Esophagus squamous epithelium (tissue), 5 donors: Measurements from ENCODE around the gene UBE2J2. TPM values are rescaled to one million over a fixed set of nuclear protein-coding genes. Genes with fewer than 3 reads are reported as not detected.

ENCODE experiments used
- DNase-seq: peaks from one replicate; lab custom pipeline; 2025; lab: John Stamatoyannopoulos, UW
- H3K27ac ChIP-seq, 4 donors: fragments of 200-600 bp; sonication (generic); one replicate each; pipeline ENCODE4 v1.5.1; 2016 to 2019; ENCODE audit warnings: mild to moderate bottlenecking in 1 of 4
- H3K27me3 ChIP-seq, 4 donors: fragments of 200-600 bp; sonication (generic); 1 replicate in 3 of 4; 2 replicates in 1 of 4; pipeline versions ENCODE4 v1.5.1 to v1.6.0; 2017 to 2021; ENCODE audit warnings: antibody characterized with exemption in 1 of 4
- H3K36me3 ChIP-seq, 3 donors: fragments of 200-600 bp; sonication (generic); one replicate each; pipeline ENCODE4 v1.5.1; 2016 to 2019
- H3K4me1 ChIP-seq, 3 donors: fragments of 200-600 bp; sonication (generic); one replicate each; pipeline ENCODE4 v1.5.1; 2017 to 2019
- H3K4me3 ChIP-seq, 4 donors: fragments of 200-600 bp; sonication (generic); 1 replicate in 3 of 4; 2 replicates in 1 of 4; pipeline ENCODE4 v1.5.1; 2016 to 2019; ENCODE audit warnings: mild to moderate bottlenecking in 2 of 4, moderate library complexity in 1 of 4
- H3K9me3 ChIP-seq, 3 donors: fragments of 200-600 bp; sonication (generic); one replicate each; pipeline ENCODE4 v1.5.1; 2016 to 2019
- POLR2A ChIP-seq, 4 donors: fragments of 450-650 bp; IDR thresholded peaks; one replicate each; pipeline ENCODE4 v1.6.1; 2017; ENCODE audit warnings: antibody characterized with exemption in 4 of 4, mild to moderate bottlenecking in 4 of 4, moderate library complexity in 3 of 4
- WGBS, 2 donors: methylation state at CpG; one replicate each; pipeline ENCODE4 v1.1.5; 2018; 5-methylcytosine and 5-hydroxymethylcytosine counted together
- intact Hi-C: fragments of 100-400 bp; cut with DNase I; formaldehyde crosslinking; loops from one replicate; pipeline ENCODE4 v1.15.0; 2022
- total RNA-seq, 4 donors: library from RNA; depleted of rRNA; stranded (reverse); fragments of >200 nt; gene quantifications; one replicate each; pipeline ENCODE4 v1.1.0, GENCODE V29; 2016
- TF ChIP-seq, protein P1 (sequence below), 6 experiments: fragments of 450-650 bp in 4 of 6; fragments of 200-600 bp in 2 of 6; sonication (generic) in 2 of 6; IDR thresholded peaks; one replicate each; pipeline ENCODE4 v1.5.1; 2016 to 2019; ENCODE audit warnings: antibody characterized with exemption in 6 of 6, mild to moderate bottlenecking in 4 of 6, moderate library complexity in 4 of 6
- donor health status: DM: yes; HTN: yes; CAD: no.

The UBE2J2 gene
- total RNA-seq, 4 donors from 2014 or later, result 32.6 to 54.3 (median 42.5) TPM

DNA sequence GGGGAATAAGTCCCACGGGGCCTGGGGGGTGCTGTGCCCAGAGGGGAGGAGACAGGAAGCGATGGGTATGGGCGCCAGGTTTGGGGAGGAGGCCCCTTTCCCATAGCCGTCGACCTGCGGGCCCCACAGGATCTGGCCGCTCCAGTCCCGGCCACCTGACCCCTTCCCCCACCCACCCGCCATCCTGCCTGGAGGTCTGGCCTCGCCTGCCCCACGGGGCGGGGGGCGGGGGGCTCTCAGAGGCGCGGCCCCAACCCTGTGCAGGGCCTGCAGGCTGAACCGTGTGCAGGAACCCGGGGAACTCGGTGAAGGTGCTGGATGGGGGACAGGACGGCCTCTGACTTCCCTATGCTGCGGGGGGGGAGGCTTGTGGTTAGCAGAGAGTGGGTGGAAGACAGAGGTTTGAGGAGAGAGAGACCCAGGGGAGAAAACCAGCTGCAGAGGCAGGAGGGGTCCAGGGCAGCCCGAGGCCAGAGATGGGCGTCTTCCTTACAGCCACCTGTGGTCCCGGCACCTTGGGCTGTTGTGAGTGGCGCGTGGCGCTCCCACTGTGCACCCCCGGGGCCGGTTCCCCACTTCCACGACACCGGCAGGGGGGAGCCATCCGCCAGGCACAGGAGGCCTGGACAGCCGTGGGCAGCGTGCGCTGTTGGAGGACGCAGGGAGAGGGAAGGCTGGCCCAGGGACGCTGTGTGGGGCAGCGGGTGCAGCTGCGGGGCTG lies 64.8 kb downstream of the UBE2J2 start:
- Histone ChIP-seq H3K36me3 (no peaks in the 10 kb centered on the region), H3K27me3 (peaks cover 0 to 66% (median 0%) of the 10 kb centered on the region in 4 donors), H3K27ac (peak overlapping the region in 2 of 4 donors; percentile 55 to 82), H3K4me3 (peak overlapping the region in 3 of 4 donors; percentile 24 to 57 (median 27)), H3K4me1 (peaks cover 34 to 69% (median 36%) of the 10 kb centered on the region in 3 donors), H3K9me3 (no peaks in the 10 kb centered on the region)
- TF ChIP-seq POLR2A (IDR thresholded peaks at IDR 0.05), result no peak
- TF ChIP-seq, protein P1, sequence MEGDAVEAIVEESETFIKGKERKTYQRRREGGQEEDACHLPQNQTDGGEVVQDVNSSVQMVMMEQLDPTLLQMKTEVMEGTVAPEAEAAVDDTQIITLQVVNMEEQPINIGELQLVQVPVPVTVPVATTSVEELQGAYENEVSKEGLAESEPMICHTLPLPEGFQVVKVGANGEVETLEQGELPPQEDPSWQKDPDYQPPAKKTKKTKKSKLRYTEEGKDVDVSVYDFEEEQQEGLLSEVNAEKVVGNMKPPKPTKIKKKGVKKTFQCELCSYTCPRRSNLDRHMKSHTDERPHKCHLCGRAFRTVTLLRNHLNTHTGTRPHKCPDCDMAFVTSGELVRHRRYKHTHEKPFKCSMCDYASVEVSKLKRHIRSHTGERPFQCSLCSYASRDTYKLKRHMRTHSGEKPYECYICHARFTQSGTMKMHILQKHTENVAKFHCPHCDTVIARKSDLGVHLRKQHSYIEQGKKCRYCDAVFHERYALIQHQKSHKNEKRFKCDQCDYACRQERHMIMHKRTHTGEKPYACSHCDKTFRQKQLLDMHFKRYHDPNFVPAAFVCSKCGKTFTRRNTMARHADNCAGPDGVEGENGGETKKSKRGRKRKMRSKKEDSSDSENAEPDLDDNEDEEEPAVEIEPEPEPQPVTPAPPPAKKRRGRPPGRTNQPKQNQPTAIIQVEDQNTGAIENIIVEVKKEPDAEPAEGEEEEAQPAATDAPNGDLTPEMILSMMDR (IDR thresholded peaks at IDR 0.05), result no peak
- intact Hi-C loops, result no loop called here
- DNase-seq, result no peak
- WGBS, 2 donors, result 62 to 73% methylated on average over 9 to 14 of the region's 38 CpGs

DNA sequence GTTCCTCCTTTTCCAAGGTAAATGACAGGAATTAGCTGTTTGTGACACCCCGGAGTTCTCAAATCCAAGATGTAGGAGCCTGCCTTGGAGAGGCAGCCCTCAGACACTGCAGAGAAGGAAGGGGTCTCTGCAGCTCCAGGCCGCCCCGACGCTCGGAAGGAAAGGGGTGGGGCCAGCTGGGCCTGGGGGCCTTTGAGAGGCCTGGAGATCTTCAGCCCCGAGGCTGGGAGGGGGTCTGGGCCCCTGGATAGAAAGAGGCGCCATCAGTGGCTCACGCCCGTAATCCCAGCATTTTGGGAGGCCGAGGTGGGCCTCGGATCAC lies 66.1 kb downstream of the UBE2J2 start:
- intact Hi-C loops, result no loop called here
- H3K4me3 ChIP-seq, result peak overlapping the region in 1 of 4 donors; percentile 57
- H3K27ac ChIP-seq, result peak overlapping the region in 1 of 4 donors; percentile 82
- WGBS, 2 donors, result 60 to 87% methylated on average over 1 to 3 of the region's 11 CpGs
- H3K9me3 ChIP-seq, result no peaks in the 10 kb centered on the region
- DNase-seq, result no peak
- H3K4me1 ChIP-seq, result peaks cover 26 to 67% (median 34%) of the 10 kb centered on the region in 3 donors
- no peaks in the 10 kb centered on the region for H3K36me3 ChIP-seq
- no peak for TF ChIP-seq POLR2A (IDR thresholded peaks at IDR 0.05)
- TF ChIP-seq, protein P1 (IDR thresholded peaks at IDR 0.05), result no peak
- H3K27me3 ChIP-seq, result peaks cover 0 to 80% (median 0%) of the 10 kb centered on the region in 4 donors

DNA sequence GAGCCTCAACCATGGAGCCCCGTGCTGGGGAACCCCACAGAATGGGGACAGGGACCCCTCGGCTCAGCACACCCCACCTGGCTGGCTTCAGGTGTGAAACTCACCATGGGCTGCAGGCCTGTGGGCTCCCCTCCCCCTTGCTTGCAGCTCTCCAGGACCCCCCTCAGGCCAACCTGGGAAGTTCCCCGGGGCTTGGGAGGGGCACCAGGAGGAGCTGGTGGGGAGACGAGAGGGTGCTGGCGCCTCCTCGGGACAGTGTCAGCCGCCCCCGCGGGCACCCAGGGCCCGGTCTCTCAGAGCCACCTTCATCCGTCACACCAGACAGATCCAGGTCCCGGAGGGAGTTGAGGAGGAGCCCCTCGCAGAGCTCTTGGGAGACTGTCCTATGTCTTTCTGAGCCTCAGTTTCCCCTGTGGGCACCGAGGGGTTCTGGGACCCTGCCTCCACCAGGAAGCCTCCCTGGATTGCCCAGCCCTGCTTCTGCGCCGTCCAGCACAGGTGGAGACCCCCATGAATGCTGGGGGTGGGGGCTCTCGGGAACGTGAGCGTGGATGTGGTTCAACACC lies 66.6 kb downstream of the UBE2J2 start:
- peaks cover 0 to 80% (median 0%) of the 10 kb centered on the region in 4 donors for H3K27me3 ChIP-seq
- TF ChIP-seq POLR2A (IDR thresholded peaks at IDR 0.05), result no peak
- TF ChIP-seq, protein P1 (IDR thresholded peaks at IDR 0.05), result no peak
- H3K4me1 ChIP-seq, result peaks cover 26 to 62% (median 34%) of the 10 kb centered on the region in 3 donors
- intact Hi-C loops, result no loop called here
- no peaks in the 10 kb centered on the region for H3K9me3 ChIP-seq
- no peak for DNase-seq
- WGBS, 2 donors, result 30% methylated on average over 2 of the region's 19 CpGs; no CpG with 5 or more reads in 1 of the 2 donors
- H3K4me3 ChIP-seq, result peak overlapping the region in 1 of 4 donors; percentile 61
- H3K27ac ChIP-seq, result peak overlapping the region in 1 of 4 donors; percentile 1
- no peaks in the 10 kb centered on the region for H3K36me3 ChIP-seq

DNA sequence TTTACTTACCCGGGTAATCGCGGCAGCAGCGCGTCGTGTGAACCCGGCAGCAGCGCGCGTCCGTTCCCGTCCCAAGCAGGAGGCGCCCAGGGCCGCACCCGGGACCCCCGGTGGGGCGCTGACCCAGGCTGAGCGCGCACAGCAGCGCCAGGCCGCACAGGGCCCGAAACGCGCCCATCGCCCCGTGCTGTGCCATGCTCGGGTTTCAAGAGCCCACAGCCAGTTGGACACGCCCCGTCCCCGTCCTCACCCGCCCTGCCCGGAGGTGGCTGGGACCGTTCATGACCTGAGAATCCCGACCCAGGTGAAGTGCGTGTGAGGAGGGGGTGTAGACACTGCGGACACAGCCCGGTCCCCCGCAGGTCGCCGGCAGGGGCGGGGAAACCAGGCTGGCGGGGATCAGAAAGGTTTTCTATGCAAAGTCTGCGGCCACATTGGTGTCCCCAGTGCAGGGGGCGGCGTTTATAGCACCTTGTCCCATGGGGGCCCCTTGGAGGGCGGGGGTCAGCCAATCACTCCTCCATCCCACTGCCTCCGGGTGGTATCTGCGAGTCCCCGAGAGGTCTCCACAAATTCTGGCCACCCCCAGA lies 67.2 kb downstream of the UBE2J2 start, which contains the start of gene TNFRSF18:
Gene TNFRSF18 (minus strand): TSS at position 217 of the 590 bp plus-strand sequence. CDS start 21 bp downstream, at position 196.
- TF ChIP-seq POLR2A (IDR thresholded peaks at IDR 0.05), result no peak
- TF ChIP-seq, protein P1 (IDR thresholded peaks at IDR 0.05), result no peak
- 0 to 25% methylated on average over 4 to 5 of the region's 49 CpGs for WGBS, 2 donors
- no peak for DNase-seq
- Histone ChIP-seq H3K27ac (peak within 1 kb of the TSS in 2 of 4 donors; percentile 1 to 18), H3K36me3 (no peaks in the 10 kb centered on the region), H3K4me1 (peaks cover 26 to 59% (median 34%) of the 10 kb centered on the region in 3 donors), H3K9me3 (no peaks in the 10 kb centered on the region), H3K4me3 (peak within 1 kb of the TSS; percentile 17 to 61 (median 30)), H3K27me3 (peaks cover 0 to 82% (median 0%) of the 10 kb centered on the region in 4 donors)
- intact Hi-C loops, result no loop called here
